Activated CD8-positive, alpha-beta T cell treated with anti-CD3 and anti-CD28 coated beads for 36 hours (primary cell): Measurements from ENCODE around the gene CLCN4. TPM values are rescaled to one million over a fixed set of nuclear protein-coding genes. Genes with fewer than 3 reads are reported as not detected.

Experiments used
- ATAC-seq: fragments of 200-7000 bp; cut with Tn5 transposase; one replicate; pipeline ENCODE4 v1.10.0; 2021; ENCODE audit warnings: mild to moderate bottlenecking, moderate library complexity
- CTCF ChIA-PET: fragments of 350-600 bp; sonication (Branson Sonifier 250); formaldehyde crosslinking; loops from one replicate; lab custom pipeline; 2021; ENCODE audit warnings: antibody characterized with exemption; lab: Charles Lee
- POLR2A ChIA-PET: fragments of 350-600 bp; sonication (Branson Sonifier 250); formaldehyde crosslinking; loops from one replicate; lab custom pipeline; 2021; ENCODE audit warnings: antibody characterized with exemption; lab: Charles Lee
- DNase-seq: peaks from one replicate; pipeline ENCODE4 v3.0.0-alpha.2; 2020
- H3K27ac Mint-ChIP-seq: one replicate; pipeline ENCODE4 v1.8.0; 2021; ENCODE audit warnings: mild to moderate bottlenecking, mixed read lengths
- H3K27me3 Mint-ChIP-seq: one replicate; pipeline ENCODE4 v1.8.0; 2021; ENCODE audit warnings: mixed read lengths
- H3K36me3 Mint-ChIP-seq: one replicate; pipeline ENCODE4 v1.8.0; 2021; ENCODE audit warnings: low read depth, mixed read lengths
- H3K4me1 Mint-ChIP-seq: one replicate; pipeline ENCODE4 v1.8.0; 2021; ENCODE audit warnings: low read depth, mixed read lengths
- H3K4me3 Mint-ChIP-seq: one replicate; pipeline ENCODE4 v1.8.0; 2021; ENCODE audit warnings: mild to moderate bottlenecking, moderate library complexity, mixed read lengths
- H3K9me3 Mint-ChIP-seq: one replicate; pipeline ENCODE4 v1.8.0; 2021; ENCODE audit warnings: mixed read lengths
- intact Hi-C: fragments of 100-400 bp; cut with micrococcal nuclease; formaldehyde crosslinking; loops from one replicate; pipeline ENCODE4 v1.10.0; 2022
- total RNA-seq, 2 experiments: library from RNA; stranded (reverse); gene quantifications; one replicate each; pipeline ENCODE4 v1.2.3, GENCODE V29; 2021
- TF ChIP-seq, protein P1 (sequence below): fragments of 200-600 bp; IDR thresholded peaks from one replicate; pipeline ENCODE4 v1.8.0; 2022; ENCODE audit warnings: antibody characterized with exemption, mild to moderate bottlenecking

The CLCN4 gene
- total RNA-seq, 2 experiments from 2014 or later, result not detected

DNA sequence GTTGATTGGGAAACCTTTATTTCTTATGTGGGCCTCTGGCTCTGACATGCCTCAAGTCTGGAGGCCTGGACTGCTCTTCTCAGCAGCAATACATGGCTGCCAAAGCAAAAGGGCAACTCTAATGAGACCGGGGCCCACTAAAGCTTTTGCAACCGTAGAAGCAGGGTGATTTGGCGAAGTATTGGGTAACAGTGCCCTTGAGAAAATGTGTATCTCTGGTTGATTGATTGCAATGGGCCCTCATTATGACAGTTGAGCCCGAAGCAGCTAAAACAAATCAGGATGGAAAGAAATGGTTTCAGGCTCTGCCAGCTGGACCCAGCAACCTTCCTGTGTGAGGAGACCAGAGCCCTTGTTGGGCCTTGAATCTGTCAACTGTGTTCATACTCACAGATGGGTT, 73.4 kb downstream of the CLCN4 start:
- Mint-ChIP-seq H3K27me3 (no peaks in the 10 kb centered on the region), H3K9me3 (no peaks in the 10 kb centered on the region), H3K4me1 (no peaks in the 10 kb centered on the region), H3K4me3 (no peak overlapping the region), H3K36me3 (no peaks in the 10 kb centered on the region), H3K27ac (no peak overlapping the region)
- intact Hi-C loops, result no loop called here
- CTCF ChIA-PET, result no interaction called here
- POLR2A ChIA-PET, result no interaction called here
- ATAC-seq, result no peak
- no peak for DNase-seq
- TF ChIP-seq, protein P1, sequence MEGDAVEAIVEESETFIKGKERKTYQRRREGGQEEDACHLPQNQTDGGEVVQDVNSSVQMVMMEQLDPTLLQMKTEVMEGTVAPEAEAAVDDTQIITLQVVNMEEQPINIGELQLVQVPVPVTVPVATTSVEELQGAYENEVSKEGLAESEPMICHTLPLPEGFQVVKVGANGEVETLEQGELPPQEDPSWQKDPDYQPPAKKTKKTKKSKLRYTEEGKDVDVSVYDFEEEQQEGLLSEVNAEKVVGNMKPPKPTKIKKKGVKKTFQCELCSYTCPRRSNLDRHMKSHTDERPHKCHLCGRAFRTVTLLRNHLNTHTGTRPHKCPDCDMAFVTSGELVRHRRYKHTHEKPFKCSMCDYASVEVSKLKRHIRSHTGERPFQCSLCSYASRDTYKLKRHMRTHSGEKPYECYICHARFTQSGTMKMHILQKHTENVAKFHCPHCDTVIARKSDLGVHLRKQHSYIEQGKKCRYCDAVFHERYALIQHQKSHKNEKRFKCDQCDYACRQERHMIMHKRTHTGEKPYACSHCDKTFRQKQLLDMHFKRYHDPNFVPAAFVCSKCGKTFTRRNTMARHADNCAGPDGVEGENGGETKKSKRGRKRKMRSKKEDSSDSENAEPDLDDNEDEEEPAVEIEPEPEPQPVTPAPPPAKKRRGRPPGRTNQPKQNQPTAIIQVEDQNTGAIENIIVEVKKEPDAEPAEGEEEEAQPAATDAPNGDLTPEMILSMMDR, result no peak

DNA sequence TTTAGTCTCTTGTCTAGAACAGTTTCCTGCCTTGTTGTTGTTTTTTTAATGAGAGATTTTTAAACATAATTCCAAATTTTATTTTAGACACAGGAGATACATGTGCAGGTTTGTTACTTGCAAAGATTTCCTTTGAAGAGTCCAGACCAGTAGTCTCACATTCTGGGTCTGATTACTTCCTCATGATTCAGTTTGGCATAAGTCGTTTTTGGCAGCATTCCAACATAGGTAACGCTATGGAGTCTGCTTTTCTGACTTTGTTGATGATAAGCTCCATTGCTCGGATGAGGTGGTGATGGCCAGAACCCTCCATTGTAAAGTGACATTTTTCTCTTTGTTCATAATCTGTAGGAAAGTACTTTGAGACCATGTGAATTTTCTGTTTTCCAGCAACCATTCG, 74.7 kb downstream of the CLCN4 start:
- H3K27ac Mint-ChIP-seq, result no peak overlapping the region
- no peak for ATAC-seq
- POLR2A ChIA-PET, result no interaction called here
- intact Hi-C loops, result no loop called here
- H3K4me3 Mint-ChIP-seq, result no peak overlapping the region
- TF ChIP-seq, protein P1, result no peak
- no peaks in the 10 kb centered on the region for H3K4me1 Mint-ChIP-seq
- H3K27me3 Mint-ChIP-seq, result no peaks in the 10 kb centered on the region
- no peaks in the 10 kb centered on the region for H3K9me3 Mint-ChIP-seq
- CTCF ChIA-PET, result no interaction called here
- no peaks in the 10 kb centered on the region for H3K36me3 Mint-ChIP-seq
- no peak for DNase-seq

GRCh38 chrX:10233173-10233572, 76.4 kb downstream of the CLCN4 start:
- Mint-ChIP-seq H3K27me3 (no peaks in the 10 kb centered on the region), H3K36me3 (no peaks in the 10 kb centered on the region), H3K9me3 (no peaks in the 10 kb centered on the region), H3K4me1 (no peaks in the 10 kb centered on the region), H3K27ac (no peak overlapping the region), H3K4me3 (no peak overlapping the region)
- TF ChIP-seq, protein P1, result no peak
- POLR2A ChIA-PET, result no interaction called here
- no peak for ATAC-seq
- intact Hi-C loops, result no loop called here
- CTCF ChIA-PET, result interaction anchor here (1.1 kb wide), 1 partner anchor 43 kb away, joined by 3 read pairs; no protein-coding TSS in a partner anchor
- no peak for DNase-seq

DNA sequence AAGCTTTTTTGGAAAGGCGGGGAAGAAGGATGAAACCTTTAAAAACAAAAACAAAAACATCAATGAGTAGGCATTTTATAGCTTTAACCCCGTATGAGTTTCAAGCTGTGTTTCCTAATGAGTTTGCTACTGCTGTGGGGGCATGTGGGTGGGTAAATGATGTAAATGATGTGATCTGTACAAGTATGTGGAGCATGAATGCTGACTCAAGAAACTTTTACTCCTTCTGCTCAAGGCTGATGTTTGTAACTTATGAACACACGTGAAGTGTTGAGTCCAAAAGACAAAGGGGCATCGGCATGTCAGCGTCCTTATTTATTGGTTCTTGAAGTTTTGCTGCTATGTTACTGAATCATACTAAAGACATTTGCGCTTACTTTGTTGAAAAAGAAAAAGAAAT, 76.9 kb downstream of the CLCN4 start:
- no peaks in the 10 kb centered on the region for H3K9me3 Mint-ChIP-seq
- POLR2A ChIA-PET, result no interaction called here
- DNase-seq, result no peak

DNA sequence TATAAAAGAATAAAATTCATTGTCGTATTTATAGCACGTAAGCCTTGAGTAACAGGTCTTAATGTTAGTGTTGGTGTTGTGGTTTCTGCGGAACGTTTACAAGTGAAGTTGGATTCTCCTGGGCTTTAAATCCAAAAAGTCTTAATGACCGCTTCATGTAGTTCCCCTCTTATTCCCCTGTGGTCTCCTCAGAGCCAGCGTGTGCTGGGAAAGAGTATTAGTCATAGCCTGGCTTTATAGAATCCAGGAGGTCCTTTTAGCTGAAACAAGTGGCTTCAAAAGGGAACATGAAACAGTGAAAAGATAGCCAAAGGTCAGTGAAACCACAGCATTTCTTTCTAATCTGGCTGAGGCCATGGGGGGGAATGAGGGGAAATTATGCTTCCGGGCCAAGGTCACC, 79.1 kb downstream of the CLCN4 start:
- ChIA-PET POLR2A (no interaction called here), CTCF (interaction anchor here (0.6 kb wide), 1 partner anchor 882 kb away, joined by 3 read pairs; no protein-coding TSS in a partner anchor)
- ATAC-seq, result no peak
- no peaks in the 10 kb centered on the region for H3K9me3 Mint-ChIP-seq
- no peak overlapping the region for H3K27ac Mint-ChIP-seq
- DNase-seq, result no peak
- no peaks in the 10 kb centered on the region for H3K27me3 Mint-ChIP-seq
- no peaks in the 10 kb centered on the region for H3K36me3 Mint-ChIP-seq
- no peaks in the 10 kb centered on the region for H3K4me1 Mint-ChIP-seq
- H3K4me3 Mint-ChIP-seq, result no peak overlapping the region
- intact Hi-C loops, result no loop called here
- TF ChIP-seq, protein P1, result no peak

More for the DNA sequence above, 76.9 kb downstream of the CLCN4 start:
- CTCF ChIA-PET, result interaction anchor here (1.1 kb wide), 1 partner anchor 44 kb away, joined by 3 read pairs; no protein-coding TSS in a partner anchor
- TF ChIP-seq, protein P1, result no peak
- H3K27me3 Mint-ChIP-seq, result no peaks in the 10 kb centered on the region
- H3K4me3 Mint-ChIP-seq, result no peak overlapping the region
- H3K4me1 Mint-ChIP-seq, result no peaks in the 10 kb centered on the region
- intact Hi-C loops, result no loop called here
- H3K36me3 Mint-ChIP-seq, result no peaks in the 10 kb centered on the region
- H3K27ac Mint-ChIP-seq, result no peak overlapping the region
- ATAC-seq, result no peak
